ENCODE data around the gene ZNF789. TPM values are rescaled to one million over a fixed set of nuclear protein-coding genes. Genes with fewer than 3 reads are reported as not detected.

The ZNF789 gene
- total and polyA plus RNA-seq, 2 of the 4 experiments (the other 2 are of a cell fraction) = 4.8 to 8.9 TPM

- H3K9ac ChIP-seq (ENCODE audit: low read depth, low read length) = no peak overlapping the region
- H4K91ac ChIP-seq (ENCODE audit: insufficient read depth, low read depth, low read length) = no peak overlapping the region
- H2BK5ac ChIP-seq (ENCODE audit: low read depth, low read length, poor library complexity, severe bottlenecking) = no peak overlapping the region
- no peak overlapping the region for H3K27ac ChIP-seq (ENCODE audit: insufficient read depth, low read length)
- no peak overlapping the region for H2AFZ ChIP-seq (replicated peaks; ENCODE audit: low read length, poor library complexity)
- no peak overlapping the region for H4K5ac ChIP-seq (ENCODE audit: low read depth, low read length)
- no TSS peak for BruUV-seq (replicated peaks)
- H3K4me1 ChIP-seq (ENCODE audit: control insufficient read depth, insufficient read depth, low read length) = no peaks in the 10 kb centered on the region
- H3K56ac ChIP-seq (ENCODE audit: extremely low read depth, insufficient read depth, low read length) = no peak overlapping the region
- no peak overlapping the region for H3K4me3 ChIP-seq (ENCODE audit: insufficient read depth, low read depth, low read length)
- no peak overlapping the region for H4K8ac ChIP-seq (ENCODE audit: low read depth in 2 of 2, low read length in 2 of 2)
- H4K20me1 ChIP-seq (ENCODE audit: insufficient read depth, low read length) = no peaks in the 10 kb centered on the region
- ChIA-PET CTCF (interaction anchor here (0.6 to 0.8 kb wide), 2 partner anchors 55 to 105 kb away, joined by 3 to 5 read pairs; no protein-coding TSS in a partner anchor), POLR2A (ENCODE audit: unreplicated experiment) (interaction anchor here (0.5 kb wide), 1 partner anchor 9 kb away, joined by 21 read pairs; no protein-coding TSS in a partner anchor)
- H3K36me3 ChIP-seq (ENCODE audit: control insufficient read depth, insufficient read depth, low read length) = peaks cover 42% of the 10 kb centered on the region
- H2AK5ac ChIP-seq (ENCODE audit: low read depth, low read length) = no peak overlapping the region
- H3K9me3 ChIP-seq (ENCODE audit: control insufficient read depth, insufficient read depth, low read length) = peaks cover 28% of the 10 kb centered on the region
- no peak; the same call in 1 of the 2 replicates for ATAC-seq (ENCODE audit: low read depth)
- no peaks in the 10 kb centered on the region for H3K9me1 ChIP-seq (ENCODE audit: insufficient read depth, low read length)
- dilution Hi-C loops (cut with HindIII; ENCODE audit: low sequenced_read_pairs, unreplicated experiment) (no loop called here), in situ Hi-C loops (cut with MboI; ENCODE audit: low sequenced_read_pairs) (no loop called here), intact Hi-C loops (cut with micrococcal nuclease) (no loop called here)
- H3K4ac ChIP-seq (ENCODE audit: low read depth, low read length) = no peak overlapping the region
- H2AK9ac ChIP-seq (replicated peaks; ENCODE audit: low read depth, low read length, poor library complexity) = no peak overlapping the region
- no peak for DNase-seq
- no peak overlapping the region for H2BK20ac ChIP-seq (ENCODE audit: low read depth, low read length)
- WGBS, 2 experiments (ENCODE audit: extremely low coverage in 2 of 2, insufficient read length in 1 of 2) = 94% methylated on average over 16 of the region's 21 CpGs; no CpG with 5 or more reads in 1 of the 2 experiments
- no peak overlapping the region for H3K23ac ChIP-seq (ENCODE audit: low read depth, low read length)
- no peak overlapping the region for H2BK120ac ChIP-seq (ENCODE audit: low read depth, low read length)
- H3K27me3 ChIP-seq (ENCODE audit: control insufficient read depth, insufficient read depth, low read length) = no peaks in the 10 kb centered on the region
- H3K4me2 ChIP-seq (ENCODE audit: low read depth, low read length) = no peak overlapping the region
- peaks cover 6 to 8% of the 10 kb centered on the region in 2 experiments; a peak in 2 of 4 replicates for H3K79me1 ChIP-seq (ENCODE audit: low read depth in 1 of 2, low read length in 2 of 2)
- H3K14ac ChIP-seq (replicated peaks; ENCODE audit: low read depth, low read length) = no peak overlapping the region
- H2BK15ac ChIP-seq (ENCODE audit: low read depth, low read length) = no peak overlapping the region
- no peak overlapping the region for H3K18ac ChIP-seq (ENCODE audit: low read depth, low read length)
- TF ChIP-seq USF2 (IDR thresholded peaks at IDR 0.05; ENCODE audit: low read depth, low read length) (no peak), FOS (IDR thresholded peaks at IDR 0.05; ENCODE audit: low read depth, low read length) (no peak), CEBPB (IDR thresholded peaks at IDR 0.05; ENCODE audit: low read depth, low read length) (no peak), NFE2L2 (IDR thresholded peaks at IDR 0.05; ENCODE audit: low read depth, low read length) (no peak), CTCF (conservative IDR thresholded peaks at IDR 0.05; ENCODE audit: low read depth, low read length) (0 out of 2 replicates have a peak, but pooled peaks have one; percentile 25), MAFK (IDR thresholded peaks at IDR 0.05; ENCODE audit: low read depth, low read length) (no peak), POLR2A (IDR thresholded peaks at IDR 0.05; ENCODE audit: low read depth, low read length) (no peak), RCOR1 (IDR thresholded peaks at IDR 0.05; ENCODE audit: insufficient replicate concordance, low read length) (no peak), MXI1 (IDR thresholded peaks at IDR 0.05; ENCODE audit: borderline replicate concordance, low read depth, low read length) (no peak), CHD1 (IDR thresholded peaks at IDR 0.05; ENCODE audit: low read depth, low read length) (no peak), RAD21 (IDR thresholded peaks at IDR 0.05; ENCODE audit: low read length) (peak; percentile 38; the same call in 1 of the 2 replicates), SMC3 (IDR thresholded peaks at IDR 0.05; ENCODE audit: low read depth, low read length) (peak; percentile 27; the same call in 1 of the 2 replicates), MAZ (IDR thresholded peaks at IDR 0.05; ENCODE audit: borderline replicate concordance, low read depth, low read length) (no peak), RFX5 (IDR thresholded peaks at IDR 0.05; ENCODE audit: low read depth, low read length) (no peak)
- TF ChIP-seq, protein P1, sequence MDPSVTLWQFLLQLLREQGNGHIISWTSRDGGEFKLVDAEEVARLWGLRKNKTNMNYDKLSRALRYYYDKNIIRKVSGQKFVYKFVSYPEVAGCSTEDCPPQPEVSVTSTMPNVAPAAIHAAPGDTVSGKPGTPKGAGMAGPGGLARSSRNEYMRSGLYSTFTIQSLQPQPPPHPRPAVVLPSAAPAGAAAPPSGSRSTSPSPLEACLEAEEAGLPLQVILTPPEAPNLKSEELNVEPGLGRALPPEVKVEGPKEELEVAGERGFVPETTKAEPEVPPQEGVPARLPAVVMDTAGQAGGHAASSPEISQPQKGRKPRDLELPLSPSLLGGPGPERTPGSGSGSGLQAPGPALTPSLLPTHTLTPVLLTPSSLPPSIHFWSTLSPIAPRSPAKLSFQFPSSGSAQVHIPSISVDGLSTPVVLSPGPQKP (IDR thresholded peaks at IDR 0.05; ENCODE audit: borderline replicate concordance, low read depth, low read length) = no peak
Measured at GRCh38 chr7:99525713-99526440, 53.2 kb downstream of the ZNF789 start.
